Activated CD8-positive, alpha-beta T cell treated with anti-CD3 and anti-CD28 coated beads for 36 hours (primary cell): ENCODE results near the gene GPR162. TPM values are rescaled to one million over a fixed set of nuclear protein-coding genes. Genes with fewer than 3 reads are reported as not detected.

ENCODE experiments used
- ATAC-seq: fragments of 200-7000 bp; cut with Tn5 transposase; one replicate; pipeline ENCODE4 v1.10.0; 2021; ENCODE audit warnings: mild to moderate bottlenecking, moderate library complexity
- CTCF ChIA-PET: fragments of 350-600 bp; sonication (Branson Sonifier 250); formaldehyde crosslinking; loops from one replicate; lab custom pipeline; 2021; ENCODE audit warnings: antibody characterized with exemption; lab: Charles Lee
- POLR2A ChIA-PET: fragments of 350-600 bp; sonication (Branson Sonifier 250); formaldehyde crosslinking; loops from one replicate; lab custom pipeline; 2021; ENCODE audit warnings: antibody characterized with exemption; lab: Charles Lee
- DNase-seq: peaks from one replicate; pipeline ENCODE4 v3.0.0-alpha.2; 2020
- H3K27ac Mint-ChIP-seq: one replicate; pipeline ENCODE4 v1.8.0; 2021; ENCODE audit warnings: mild to moderate bottlenecking, mixed read lengths
- H3K27me3 Mint-ChIP-seq: one replicate; pipeline ENCODE4 v1.8.0; 2021; ENCODE audit warnings: mixed read lengths
- H3K36me3 Mint-ChIP-seq: one replicate; pipeline ENCODE4 v1.8.0; 2021; ENCODE audit warnings: low read depth, mixed read lengths
- H3K4me1 Mint-ChIP-seq: one replicate; pipeline ENCODE4 v1.8.0; 2021; ENCODE audit warnings: low read depth, mixed read lengths
- H3K4me3 Mint-ChIP-seq: one replicate; pipeline ENCODE4 v1.8.0; 2021; ENCODE audit warnings: mild to moderate bottlenecking, moderate library complexity, mixed read lengths
- H3K9me3 Mint-ChIP-seq: one replicate; pipeline ENCODE4 v1.8.0; 2021; ENCODE audit warnings: mixed read lengths
- CTCF ChIP-seq: fragments of 200-600 bp; IDR thresholded peaks from one replicate; pipeline ENCODE4 v1.8.0; 2022; ENCODE audit warnings: antibody characterized with exemption, mild to moderate bottlenecking
- intact Hi-C: fragments of 100-400 bp; cut with micrococcal nuclease; formaldehyde crosslinking; loops from one replicate; pipeline ENCODE4 v1.10.0; 2022
- total RNA-seq, 2 experiments: library from RNA; stranded (reverse); gene quantifications; one replicate each; pipeline ENCODE4 v1.2.3, GENCODE V29; 2021

The GPR162 gene
- total RNA-seq, 2 experiments from 2014 or later, result 2.0 to 2.1 TPM

DNA sequence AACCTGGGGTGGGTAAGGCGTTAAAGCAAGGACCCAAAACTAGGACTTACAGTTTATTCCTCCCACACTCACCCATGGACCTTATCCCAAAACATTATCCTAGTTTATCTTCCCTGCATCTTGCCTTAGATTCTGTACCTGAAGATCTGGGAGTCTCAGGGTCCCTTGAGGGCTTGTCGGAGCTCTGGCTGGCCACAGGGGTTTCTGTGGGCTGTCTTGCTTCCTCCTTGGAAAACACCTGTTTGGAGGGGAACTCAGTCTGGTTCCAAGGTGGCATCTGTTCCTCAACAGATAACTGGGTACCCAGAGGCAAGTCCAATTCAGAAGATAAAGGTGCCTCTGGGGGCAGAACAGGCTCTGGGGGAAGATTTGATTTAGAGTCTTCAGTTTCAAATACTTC, 27.8 kb downstream of the GPR162 start:
- no peak overlapping the region for H3K27ac Mint-ChIP-seq
- no peak for ATAC-seq
- H3K36me3 Mint-ChIP-seq, result peaks cover 33% of the 10 kb centered on the region
- no peak for DNase-seq
- TF ChIP-seq CTCF, result no peak
- no peaks in the 10 kb centered on the region for H3K9me3 Mint-ChIP-seq
- H3K27me3 Mint-ChIP-seq, result no peaks in the 10 kb centered on the region
- H3K4me3 Mint-ChIP-seq, result peak overlapping the region; percentile 86
- intact Hi-C loops, result no loop called here
- peaks cover 24% of the 10 kb centered on the region for H3K4me1 Mint-ChIP-seq
- POLR2A ChIA-PET, result interaction anchor here (1.3 to 11.4 kb wide), 3 partner anchors 13 to 78 kb away, joined by 3 to 218 read pairs (median 5); partner anchors contain the start of genes SPSB2 and TPI1
- CTCF ChIA-PET, result interaction anchor here (1.3 to 6.7 kb wide), 5 partner anchors 10 to 23 kb away, joined by 3 to 80 read pairs (median 8); partner anchors contain the start of genes GNB3, SPSB2 and TPI1

DNA sequence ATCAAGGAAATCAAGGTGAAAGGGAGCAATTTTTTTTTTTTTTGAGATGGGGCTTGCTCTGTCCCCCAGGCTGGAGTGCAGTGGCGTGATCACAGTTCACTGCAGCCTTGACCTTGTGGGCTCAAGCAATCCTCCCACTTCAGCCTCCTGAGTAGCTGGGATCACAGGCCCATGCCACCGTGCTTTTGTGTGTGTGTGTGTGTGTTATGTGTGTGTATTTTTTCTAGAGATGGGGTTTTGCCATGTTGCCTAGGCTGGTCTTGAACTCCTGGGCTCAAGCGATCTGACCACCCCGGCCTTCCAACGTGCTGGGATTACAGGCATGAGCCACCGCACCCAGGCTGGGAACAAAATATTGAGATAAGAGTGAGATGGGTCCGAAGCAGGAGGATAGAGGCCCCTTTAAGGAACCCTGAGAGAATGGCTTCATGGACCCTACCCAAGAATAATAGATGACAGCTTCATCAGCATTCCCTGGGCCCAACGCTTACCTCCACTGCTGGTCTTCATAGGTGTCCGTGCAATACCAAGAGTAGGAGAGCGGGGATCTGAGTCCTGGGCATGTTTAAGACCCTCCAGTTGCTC, 28.4 kb downstream of the GPR162 start:
- TF ChIP-seq CTCF, result no peak
- CTCF ChIA-PET, result interaction anchor here (2.5 to 7.2 kb wide), 6 partner anchors 11 to 126 kb away, joined by 7 to 124 read pairs (median 28); partner anchors contain the start of genes COPS7A, GNB3, MLF2 and SPSB2
- DNase-seq (no peak), ATAC-seq (no peak)
- intact Hi-C loops, result no loop called here
- H3K36me3 Mint-ChIP-seq, result peaks cover 34% of the 10 kb centered on the region
- H3K9me3 Mint-ChIP-seq, result no peaks in the 10 kb centered on the region
- H3K27me3 Mint-ChIP-seq, result no peaks in the 10 kb centered on the region
- peak overlapping the region; percentile 86 for H3K4me3 Mint-ChIP-seq
- H3K27ac Mint-ChIP-seq, result peak overlapping the region; percentile 51
- peaks cover 29% of the 10 kb centered on the region for H3K4me1 Mint-ChIP-seq
- POLR2A ChIA-PET, result interaction anchor here (0.6 to 11.4 kb wide), 4 partner anchors 13 to 227 kb away, joined by 3 to 218 read pairs (median 12); partner anchors contain the start of genes C12orf57, RNU7-1, SPSB2 and TPI1

DNA sequence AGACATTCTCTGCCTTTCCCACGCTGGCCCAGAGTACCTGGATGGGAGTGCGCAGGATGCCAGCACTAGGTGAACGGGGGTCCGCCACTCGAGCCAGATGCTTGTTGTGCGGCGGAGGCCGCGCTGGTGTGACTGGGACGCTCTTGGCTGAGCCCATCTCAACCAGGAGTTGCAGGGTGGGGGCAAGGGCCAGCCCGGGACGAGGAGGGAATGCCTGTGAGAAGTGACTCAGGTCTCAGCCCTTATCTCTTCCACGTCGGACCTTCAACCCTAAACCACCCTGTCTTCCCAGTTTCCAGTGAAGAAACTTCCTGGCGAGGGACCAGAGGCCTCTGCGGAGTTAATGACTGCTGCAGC, 29.2 kb downstream of the GPR162 start:
- H3K27me3 Mint-ChIP-seq, result no peaks in the 10 kb centered on the region
- DNase-seq, result no peak
- no peaks in the 10 kb centered on the region for H3K9me3 Mint-ChIP-seq
- peaks cover 34% of the 10 kb centered on the region for H3K36me3 Mint-ChIP-seq
- ChIA-PET CTCF (interaction anchor here (0.8 to 7.2 kb wide), 15 partner anchors 8 to 293 kb away, joined by 3 to 124 read pairs (median 4); partner anchors contain the start of genes COPS7A, GNB3, MLF2 and P3H3), POLR2A (interaction anchor here (1.1 to 11.4 kb wide), 11 partner anchors 8 to 127 kb away, joined by 3 to 218 read pairs (median 8); partner anchors contain the start of genes C12orf57, COPS7A, GNB3 and MLF2)
- H3K4me1 Mint-ChIP-seq, result peaks cover 29% of the 10 kb centered on the region
- ATAC-seq, result no peak
- intact Hi-C loops, result no loop called here
- no peak for TF ChIP-seq CTCF
- H3K4me3 Mint-ChIP-seq, result peak overlapping the region; percentile 86
- peak overlapping the region; percentile 98 for H3K27ac Mint-ChIP-seq

DNA sequence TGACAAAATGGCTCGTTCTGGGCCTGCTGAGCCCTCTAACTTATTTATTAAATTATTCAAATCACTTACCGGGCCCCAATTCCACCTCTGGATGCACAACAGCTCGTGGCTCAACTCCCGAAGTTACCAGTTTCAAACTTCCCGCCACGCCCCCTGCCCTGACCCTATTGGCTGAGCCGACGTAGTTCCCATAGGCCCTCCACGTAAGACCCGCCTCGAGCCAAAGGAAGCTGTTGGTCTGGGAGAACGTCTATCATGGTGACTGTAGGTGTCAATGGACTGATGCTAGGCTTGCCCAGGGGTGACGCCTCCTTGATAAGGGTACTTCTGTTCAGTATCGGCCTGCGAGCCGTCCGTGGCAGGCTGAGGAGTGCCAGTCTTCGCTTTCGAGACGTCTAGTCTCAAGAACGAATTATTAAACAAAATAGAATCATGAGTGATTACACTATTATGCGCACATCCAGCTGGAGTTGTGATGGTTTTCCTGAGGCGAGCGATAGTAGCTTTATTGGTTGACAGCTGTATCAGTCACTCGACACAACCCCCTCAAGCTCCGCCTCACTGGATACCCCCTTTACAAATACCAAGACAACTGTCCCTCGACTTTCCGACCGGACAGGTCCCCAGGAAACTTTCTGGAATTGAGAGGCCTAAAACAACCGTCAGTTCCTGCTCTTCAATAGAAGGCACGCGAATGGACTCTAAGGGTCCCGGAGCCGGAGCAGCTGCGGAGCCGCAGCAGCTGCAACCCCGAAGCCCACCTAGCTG, 29.7 kb downstream of the GPR162 start, which contains the start of gene CDCA3:
TSS of gene CDCA3 (minus strand) at position 134 of the 768 bp plus-strand sequence. CDS start 334 bp downstream, outside the sequence.
- CTCF ChIA-PET, result interaction anchor here (0.8 to 7.2 kb wide), 21 partner anchors 9 to 386 kb away, joined by 3 to 124 read pairs (median 4); partner anchors contain the start of genes COPS7A, GNB3, MLF2 and P3H3
- intact Hi-C loops, result no loop called here
- DNase-seq, result peak; percentile 98
- TF ChIP-seq CTCF, result no peak
- Mint-ChIP-seq H3K4me3 (peak within 1 kb of the TSS; percentile 86), H3K4me1 (peaks cover 29% of the 10 kb centered on the region), H3K36me3 (peaks cover 33% of the 10 kb centered on the region), H3K27ac (peak within 1 kb of the TSS; percentile 98), H3K27me3 (no peaks in the 10 kb centered on the region), H3K9me3 (no peaks in the 10 kb centered on the region)
- POLR2A ChIA-PET, result interaction anchor here (0.5 to 11.4 kb wide), 17 partner anchors 9 to 317 kb away, joined by 3 to 218 read pairs (median 7); partner anchors contain the start of genes C12orf57, COPS7A, GAPDH and GNB3
- ATAC-seq, result peak; percentile 57
